K562 (cell line): Measurements from ENCODE around the gene RETREG1. TPM values are rescaled to one million over a fixed set of nuclear protein-coding genes. Genes with fewer than 3 reads are reported as not detected.

Experiments
- CBX1 ChIP-seq: sonication (generic); IDR thresholded peaks from 2 replicates; pipeline ENCODE4 v1.6.1; 2016; ENCODE audit warnings: antibody characterized with exemption, low read depth, mild to moderate bottlenecking
- EP300 ChIP-seq: IDR thresholded peaks from 2 replicates; pipeline ENCODE4 v1.6.1; 2012; ENCODE audit warnings: low read length, improper control_type of control experiment
- FOXA3 ChIP-seq, 2 experiments: fragments of 450-650 bp in 1 of 2; sonication (generic) in 1 of 2; formaldehyde crosslinking; IDR thresholded peaks in 1 of 2; conservative IDR thresholded peaks in 1 of 2; 2 replicates each; pipeline versions ENCODE4 v1.4.0 to v1.8.0; 2020 to 2022; ENCODE audit warnings: mild to moderate bottlenecking in 2 of 2, missing genetic modification reagents in 1 of 2
- FOXJ2 ChIP-seq: fragments of 200-800 bp; sonication (Bioruptor generic); IDR thresholded peaks from 2 replicates; pipeline ENCODE4 v1.6.1; 2016; ENCODE audit warnings: missing genetic modification characterization, missing compliant biosample characterization
- FOXK2 ChIP-seq, 2 experiments: fragments of 450-650 bp; IDR thresholded peaks in 1 of 2; conservative IDR thresholded peaks in 1 of 2; 2 replicates each; pipeline ENCODE4 v1.6.1; 2016; ENCODE audit warnings: low read depth in 2 of 2, mild to moderate bottlenecking in 1 of 2
- LARP7 ChIP-seq: fragments of 450-650 bp; IDR thresholded peaks from 2 replicates; pipeline ENCODE4 v1.6.1; 2016
- NELFE ChIP-seq: IDR thresholded peaks from 2 replicates; pipeline ENCODE4 v1.6.1; 2011; ENCODE audit warnings: mild to moderate bottlenecking; ENCODE audit not compliant: insufficient read depth, insufficient read length
- PCBP2 ChIP-seq: fragments of 200-400 bp; formaldehyde crosslinking; IDR thresholded peaks from 2 replicates; pipeline ENCODE4 v1.6.1; 2018; ENCODE audit warnings: low read length, low read depth, mild to moderate bottlenecking, moderate library complexity; ENCODE audit not compliant: poor library complexity, severe bottlenecking
- RBM14 ChIP-seq: fragments of 200-400 bp; formaldehyde crosslinking; IDR thresholded peaks from 2 replicates; pipeline ENCODE4 v1.6.1; 2018; ENCODE audit warnings: low read depth, mild to moderate bottlenecking, low read length, moderate library complexity, borderline replicate concordance; ENCODE audit not compliant: insufficient read depth
- RBM15 ChIP-seq: fragments of 200-400 bp; formaldehyde crosslinking; IDR thresholded peaks from 2 replicates; pipeline ENCODE4 v1.6.1; 2018; ENCODE audit warnings: mild to moderate bottlenecking, low read length, moderate library complexity; ENCODE audit not compliant: insufficient read depth
- SPI1 ChIP-seq: IDR thresholded peaks from 2 replicates; pipeline ENCODE4 v1.6.1; 2011; ENCODE audit warnings: low read depth, low read length, control low read depth, borderline replicate concordance
- TEAD4 ChIP-seq, 2 experiments: sonication (generic) in 1 of 2; formaldehyde crosslinking in 1 of 2; IDR thresholded peaks; 2 replicates each; pipeline versions ENCODE4 v1.6.1 to v1.8.0; 2012 to 2022; ENCODE audit warnings: borderline replicate concordance in 1 of 2, inconsistent platforms in 1 of 2, low read length in 1 of 2, mild to moderate bottlenecking in 1 of 2, missing genetic modification reagents in 1 of 2
- ZBTB17 ChIP-seq: fragments of 450-650 bp; formaldehyde crosslinking; IDR thresholded peaks from 2 replicates; pipeline ENCODE4 v1.4.0; 2020; ENCODE audit warnings: mild to moderate bottlenecking
- ZZZ3 ChIP-seq: fragments of 450-650 bp; IDR thresholded peaks from 2 replicates; pipeline ENCODE4 v1.6.1; 2016; ENCODE audit warnings: antibody characterized with exemption, mild to moderate bottlenecking, moderate library complexity
- polyA plus RNA-seq, 8 experiments: library from polyadenylated mRNA; depleted of rRNA in 4 of 8; stranded (reverse) in 5 of 8; unstranded in 3 of 8; fragments of >200 nt; fragmentation: Nextera tagmentation in 2 of 8; fragmentation: Illumina TruSeq in 1 of 8; extraction: Ambion mirVana in 2 of 8; extraction: Trizol in 1 of 8; gene quantifications; 2 replicates each; pipeline versions ENCODE4 v1.2.1 to v1.2.3, GENCODE V29; 2011 to 2014; ENCODE audit warnings: inconsistent platforms in 1 of 8, missing spikeins in 1 of 8
- total RNA-seq, 7 experiments: library from RNA; depleted of rRNA in 6 of 7; stranded (reverse); fragments of >200 nt in 6 of 7; fragmentation: Illumina TruSeq in 2 of 7; extraction: Trizol in 2 of 7; gene quantifications; 2 replicates each; pipeline versions ENCODE4 v1.2.1 to v1.2.3, GENCODE V29; 2011 to 2021; ENCODE audit warnings: low replicate concordance in 1 of 7

Gene RETREG1
- total and polyA plus RNA-seq, 9 of the 15 experiments (the other 6 are each of a cell fraction or from before 2014, with no cell fraction given): 0.01 to 0.20 (median 0.08) TPM; not detected in 5

DNA sequence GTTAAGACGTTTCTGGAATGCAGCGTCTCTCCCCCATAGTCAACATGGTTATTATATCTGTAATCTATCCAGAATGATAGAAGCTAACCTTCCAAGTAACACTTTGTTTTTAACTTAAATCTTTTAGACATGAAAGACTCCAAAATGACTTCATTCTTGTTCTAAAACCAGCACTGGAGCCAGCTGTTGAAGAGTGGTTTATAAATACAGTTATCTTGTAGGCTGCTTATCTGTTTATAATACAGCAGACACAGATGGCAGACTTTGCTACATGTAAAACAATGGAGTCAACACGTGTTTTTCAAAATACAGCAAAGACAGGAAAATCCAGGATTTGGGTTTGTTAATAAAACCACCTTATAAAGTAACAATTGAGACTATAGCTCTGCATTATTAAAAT is 48.8 kb upstream of the RETREG1 start (continued):
- no peak for TF ChIP-seq FOXJ2 (tag)
- TF ChIP-seq ZZZ3: no peak
- no peak for TF ChIP-seq RBM14
- TF ChIP-seq FOXK2 (conservative IDR thresholded peaks at IDR 0.05 in 1 of 2, IDR thresholded peaks at IDR 0.05 in 1 of 2; ENCODE audit: low read depth in 2 of 2): no peak
- TF ChIP-seq LARP7: no peak
- TF ChIP-seq SPI1: no peak
- TF ChIP-seq TEAD4 (IDR thresholded peaks at IDR 0.05; ENCODE audit: low read length): no peak
- no peak for TF ChIP-seq TEAD4 (CRISPR knock-in tag; IDR thresholded peaks at IDR 0.05; ENCODE audit: borderline replicate concordance)
- TF ChIP-seq EP300: no peak
- TF ChIP-seq NELFE: no peak
- TF ChIP-seq ZBTB17 (CRISPR knock-in tag): no peak
- TF ChIP-seq RBM15: no peak
- TF ChIP-seq FOXA3 (CRISPR knock-in tag; conservative IDR thresholded peaks at IDR 0.05 in 1 of 2, IDR thresholded peaks at IDR 0.05 in 1 of 2): no peak
- TF ChIP-seq CBX1: no peak
- TF ChIP-seq PCBP2: no peak
